Activated naive CD8-positive, alpha-beta T cell treated with anti-CD3 and anti-CD28 coated beads for 36 hours (primary cell): ENCODE results near the gene ANKFN1. TPM values are rescaled to one million over a fixed set of nuclear protein-coding genes. Genes with fewer than 3 reads are reported as not detected.
A peak's percentile ranks its signal among the peaks of the same experiment; 100 is the strongest.
"Not testable (repeated sequence)": the region's sequence is repeated elsewhere in the genome, so short reads cannot be mapped to it uniquely, and the experiment has no call there.

ENCODE experiments used
- DNase-seq: peaks from one replicate; pipeline ENCODE4 v3.0.0; 2021
- H3K27ac Mint-ChIP-seq: one replicate; pipeline ENCODE4 v1.8.0; 2022; ENCODE audit warnings: mild to moderate bottlenecking, moderate library complexity, mixed read lengths
- H3K27me3 Mint-ChIP-seq: one replicate; pipeline ENCODE4 v1.8.0; 2022; ENCODE audit warnings: mild to moderate bottlenecking, mixed read lengths
- H3K36me3 Mint-ChIP-seq: one replicate; pipeline ENCODE4 v1.8.0; 2021; ENCODE audit warnings: mild to moderate bottlenecking, mixed read lengths
- H3K4me1 Mint-ChIP-seq: one replicate; pipeline ENCODE4 v1.8.0; 2021; ENCODE audit warnings: mixed read lengths
- H3K4me3 Mint-ChIP-seq: one replicate; pipeline ENCODE4 v1.8.0; 2022; ENCODE audit warnings: mild to moderate bottlenecking, moderate library complexity, mixed read lengths
- H3K9me3 Mint-ChIP-seq: one replicate; pipeline ENCODE4 v1.8.0; 2022; ENCODE audit warnings: mixed read lengths
- total RNA-seq, 2 experiments: library from RNA; stranded (reverse); gene quantifications; one replicate each; pipeline ENCODE4 v1.2.3, GENCODE V29; 2021

ANKFN1 gene
- total RNA-seq, 2 experiments from 2014 or later = not detected

GRCh38 chr17:56269556-56270389 lies 116.5 kb downstream of the ANKFN1 start:
- Mint-ChIP-seq H3K27ac (no peak overlapping the region), H3K36me3 (no peaks in the 10 kb centered on the region), H3K9me3 (no peaks in the 10 kb centered on the region), H3K4me3 (no peak overlapping the region), H3K27me3 (no peaks in the 10 kb centered on the region), H3K4me1 (no peaks in the 10 kb centered on the region)
- DNase-seq = no peak

DNA sequence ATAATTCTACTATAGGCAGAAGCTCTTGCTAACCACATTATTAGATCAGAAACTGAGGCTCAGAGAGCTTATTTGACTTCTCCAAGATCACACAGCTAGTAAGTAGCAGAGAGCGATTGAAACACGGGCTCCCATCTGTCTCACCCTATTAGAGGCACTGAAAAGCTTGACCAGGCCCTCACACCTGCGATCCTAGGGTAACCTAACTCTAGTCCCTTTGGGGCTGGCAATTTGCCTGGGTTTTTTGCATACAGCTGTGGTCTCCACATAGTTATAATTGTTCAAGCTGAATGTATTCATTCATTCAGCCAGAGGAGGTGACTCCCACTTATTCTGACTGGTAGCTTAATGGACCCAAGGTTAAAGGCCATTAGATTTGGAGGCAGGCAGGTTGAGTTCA lies 121.2 kb downstream of the ANKFN1 start:
- no peaks in the 10 kb centered on the region for H3K27me3 Mint-ChIP-seq

GRCh38 chr17:56284482-56284881 lies 131.2 kb downstream of the ANKFN1 start:
- Mint-ChIP-seq H3K4me3 (no peak overlapping the region), H3K36me3 (no peaks in the 10 kb centered on the region)

More for the DNA sequence above, 121.2 kb downstream of the ANKFN1 start:
- Mint-ChIP-seq H3K36me3 (no peaks in the 10 kb centered on the region), H3K9me3 (no peaks in the 10 kb centered on the region), H3K27ac (no peak overlapping the region), H3K4me3 (no peak overlapping the region), H3K4me1 (no peaks in the 10 kb centered on the region)
- no peak for DNase-seq

DNA sequence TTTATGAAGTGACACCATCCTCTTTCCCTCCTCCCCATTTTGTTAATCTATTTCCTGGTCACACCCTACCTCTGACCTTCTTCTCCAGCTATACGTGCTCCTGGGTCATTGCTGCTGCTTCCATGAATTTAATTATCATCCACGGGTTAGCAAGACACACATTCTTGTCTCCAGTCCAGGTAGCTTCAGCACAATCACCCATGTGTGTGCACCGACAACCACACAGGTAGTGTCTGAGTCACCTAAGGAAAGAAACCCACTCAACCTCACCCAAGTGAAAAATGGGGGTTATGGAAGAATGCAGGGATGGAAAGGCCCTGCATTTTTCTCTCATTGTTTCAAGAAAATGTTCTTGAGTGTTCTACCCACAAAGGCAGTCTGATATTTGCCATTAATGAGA lies 135.5 kb downstream of the ANKFN1 start:
- H3K36me3 Mint-ChIP-seq, H3K27me3 Mint-ChIP-seq, H3K4me3 Mint-ChIP-seq, H3K27ac Mint-ChIP-seq, H3K9me3 Mint-ChIP-seq, DNase-seq: not testable (repeated sequence)
- H3K4me1 Mint-ChIP-seq = peaks cover 21% of the 10 kb centered on the region

More at GRCh38 chr17:56284482-56284881, 131.2 kb downstream of the ANKFN1 start:
- H3K9me3 Mint-ChIP-seq = no peaks in the 10 kb centered on the region
- no peak for DNase-seq
- H3K4me1 Mint-ChIP-seq = no peaks in the 10 kb centered on the region
- H3K27me3 Mint-ChIP-seq = no peaks in the 10 kb centered on the region
- H3K27ac Mint-ChIP-seq = no peak overlapping the region

- Mint-ChIP-seq H3K27me3 (no peaks in the 10 kb centered on the region), H3K4me3 (no peak overlapping the region), H3K27ac (no peak overlapping the region)
These were observed 136.0 kb downstream of the ANKFN1 start for GRCh38 chr17:56289321-56289720.

DNA sequence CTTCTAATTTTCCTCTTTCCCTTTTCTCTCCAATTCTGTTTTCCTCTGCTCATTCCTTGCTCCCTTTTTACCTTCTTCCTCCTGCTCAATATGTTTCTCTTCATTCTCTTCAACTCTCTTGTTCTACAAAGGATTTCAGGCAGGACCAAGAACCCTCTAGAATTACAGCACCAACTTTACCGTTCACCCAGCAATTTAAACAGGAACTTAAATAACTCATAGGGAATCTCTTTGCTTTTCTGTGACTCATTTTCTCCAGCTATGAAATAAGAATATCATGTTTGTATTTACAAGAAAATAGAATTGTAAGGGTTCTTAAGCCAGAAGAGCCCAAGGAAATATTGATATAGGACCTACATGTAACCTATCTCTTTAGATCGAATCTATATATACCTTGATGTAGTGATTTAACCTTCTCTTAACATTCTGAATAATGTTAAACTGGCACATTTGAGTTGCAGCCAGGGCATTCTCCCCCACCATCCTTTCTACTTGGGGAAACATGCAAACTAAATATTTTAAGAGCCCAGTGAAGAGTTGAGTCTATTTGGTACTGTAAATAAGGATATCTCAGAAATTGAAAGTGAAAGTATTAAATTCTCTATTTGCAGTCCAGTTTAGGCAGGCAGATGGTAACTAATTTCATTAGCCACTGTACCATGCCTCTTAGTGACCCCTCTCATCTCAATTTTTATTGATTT lies 137.0 kb downstream of the ANKFN1 start:
- Mint-ChIP-seq H3K9me3 (peaks cover 2% of the 10 kb centered on the region), H3K4me3 (peak overlapping the region; percentile 48), H3K36me3 (no peaks in the 10 kb centered on the region), H3K27me3 (no peaks in the 10 kb centered on the region), H3K27ac (no peak overlapping the region), H3K4me1 (peaks cover 21% of the 10 kb centered on the region)
- no peak for DNase-seq

More at GRCh38 chr17:56289321-56289720, 136.0 kb downstream of the ANKFN1 start:
- Mint-ChIP-seq H3K4me1 (peaks cover 21% of the 10 kb centered on the region), H3K9me3 (peaks cover 2% of the 10 kb centered on the region), H3K36me3 (no peaks in the 10 kb centered on the region)
- DNase-seq = no peak

DNA sequence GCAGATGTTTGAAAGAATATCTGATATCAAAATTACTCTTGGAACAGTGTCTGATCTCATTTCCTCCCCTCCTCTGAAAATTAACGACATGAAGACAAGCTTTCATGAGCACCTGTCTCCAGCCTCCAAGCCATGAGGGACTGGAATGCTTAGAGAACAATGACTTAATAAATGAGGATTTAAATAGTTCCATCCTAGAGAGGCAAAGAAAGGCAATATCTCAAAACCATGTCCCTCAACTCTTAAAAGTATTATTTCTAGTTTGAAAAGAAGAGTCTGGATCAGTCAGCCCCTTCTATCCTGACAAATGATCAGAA lies 137.5 kb downstream of the ANKFN1 start:
- Mint-ChIP-seq H3K4me3 (peak overlapping the region; percentile 48), H3K4me1 (peaks cover 24% of the 10 kb centered on the region), H3K36me3 (no peaks in the 10 kb centered on the region), H3K27me3 (no peaks in the 10 kb centered on the region), H3K27ac (no peak overlapping the region), H3K9me3 (peaks cover 2% of the 10 kb centered on the region)
- DNase-seq = no peak

DNA sequence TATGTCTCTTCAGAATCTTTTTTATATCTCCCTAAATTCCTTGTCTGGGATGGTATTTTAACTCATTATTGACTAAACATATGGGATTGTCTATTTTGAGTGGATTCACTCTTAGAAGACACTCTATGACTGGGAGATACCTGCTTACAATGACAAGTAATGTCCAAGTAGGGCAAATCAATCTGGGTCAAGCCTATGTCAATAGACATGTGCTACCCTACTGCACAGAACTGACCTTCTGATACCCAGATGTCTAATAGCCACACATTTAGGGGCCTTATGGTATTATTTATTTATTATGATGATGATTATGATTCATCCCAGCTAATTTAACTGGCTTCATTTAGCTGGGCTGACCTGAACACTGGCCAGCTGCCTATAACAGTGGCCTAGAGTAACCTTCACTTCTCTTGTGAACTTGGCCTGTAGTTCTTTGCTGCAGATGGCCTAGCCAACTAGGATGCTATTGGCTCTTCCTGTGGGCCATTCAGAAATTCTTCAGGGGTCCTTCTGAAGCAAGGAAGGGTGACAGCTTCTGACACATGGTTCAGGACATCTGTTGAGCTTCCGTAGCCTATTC lies 138.0 kb downstream of the ANKFN1 start:
- Mint-ChIP-seq H3K27ac (no peak overlapping the region), H3K27me3 (no peaks in the 10 kb centered on the region), H3K36me3 (no peaks in the 10 kb centered on the region), H3K9me3 (peaks cover 2% of the 10 kb centered on the region), H3K4me1 (peaks cover 24% of the 10 kb centered on the region), H3K4me3 (no peak overlapping the region)
- no peak for DNase-seq

GRCh38 chr17:56292010-56292409 lies 138.7 kb downstream of the ANKFN1 start:
- Mint-ChIP-seq H3K27me3 (no peaks in the 10 kb centered on the region), H3K36me3 (no peaks in the 10 kb centered on the region)

DNA sequence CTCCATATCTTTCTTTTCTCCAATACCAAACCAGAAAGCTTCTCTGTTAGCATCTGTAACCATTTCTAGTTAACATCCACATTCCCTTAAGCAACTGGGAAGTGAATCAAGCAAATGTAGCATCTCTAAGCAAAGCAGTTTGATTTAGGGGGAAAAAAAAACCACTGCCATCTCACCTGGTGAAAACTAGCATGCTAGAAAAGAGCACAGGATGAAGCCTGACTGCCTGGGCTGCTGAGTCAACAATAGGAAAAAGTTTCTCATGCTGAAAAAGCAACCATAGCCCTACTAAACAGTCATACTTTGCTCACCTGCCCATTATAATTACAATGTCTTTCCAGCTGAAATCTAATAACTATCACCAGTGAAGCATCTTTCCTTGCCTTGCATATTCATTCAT lies 139.3 kb downstream of the ANKFN1 start:
- H3K9me3 Mint-ChIP-seq = peaks cover 2% of the 10 kb centered on the region
- no peaks in the 10 kb centered on the region for H3K36me3 Mint-ChIP-seq
- no peak overlapping the region for H3K27ac Mint-ChIP-seq
- H3K4me3 Mint-ChIP-seq = no peak overlapping the region
- H3K4me1 Mint-ChIP-seq = peaks cover 33% of the 10 kb centered on the region
- no peaks in the 10 kb centered on the region for H3K27me3 Mint-ChIP-seq
- peak; percentile 6 for DNase-seq

More at GRCh38 chr17:56292010-56292409, 138.7 kb downstream of the ANKFN1 start:
- Mint-ChIP-seq H3K4me1 (peaks cover 27% of the 10 kb centered on the region), H3K9me3 (peaks cover 2% of the 10 kb centered on the region), H3K4me3 (no peak overlapping the region), H3K27ac (no peak overlapping the region)
- DNase-seq = no peak

GRCh38 chr17:56297184-56297583 lies 143.9 kb downstream of the ANKFN1 start:
- Mint-ChIP-seq H3K4me3 (peak overlapping the region; percentile 19), H3K27ac (no peak overlapping the region), H3K27me3 (peaks cover 7% of the 10 kb centered on the region), H3K9me3 (no peaks in the 10 kb centered on the region), H3K4me1 (peaks cover 21% of the 10 kb centered on the region), H3K36me3 (no peaks in the 10 kb centered on the region)
- DNase-seq = peak; percentile 44

GRCh38 chr17:56298846-56299245 lies 145.6 kb downstream of the ANKFN1 start:
- H3K27me3 Mint-ChIP-seq = peaks cover 7% of the 10 kb centered on the region
- no peak overlapping the region for H3K4me3 Mint-ChIP-seq
- peaks cover 14% of the 10 kb centered on the region for H3K4me1 Mint-ChIP-seq
- no peaks in the 10 kb centered on the region for H3K36me3 Mint-ChIP-seq
- no peaks in the 10 kb centered on the region for H3K9me3 Mint-ChIP-seq
- no peak overlapping the region for H3K27ac Mint-ChIP-seq
- DNase-seq = no peak

GRCh38 chr17:56300144-56300543 lies 146.9 kb downstream of the ANKFN1 start:
- Mint-ChIP-seq H3K27ac (no peak overlapping the region), H3K36me3 (no peaks in the 10 kb centered on the region), H3K4me3 (no peak overlapping the region), H3K4me1 (peaks cover 14% of the 10 kb centered on the region), H3K27me3 (peaks cover 7% of the 10 kb centered on the region), H3K9me3 (no peaks in the 10 kb centered on the region)
- no peak for DNase-seq

DNA sequence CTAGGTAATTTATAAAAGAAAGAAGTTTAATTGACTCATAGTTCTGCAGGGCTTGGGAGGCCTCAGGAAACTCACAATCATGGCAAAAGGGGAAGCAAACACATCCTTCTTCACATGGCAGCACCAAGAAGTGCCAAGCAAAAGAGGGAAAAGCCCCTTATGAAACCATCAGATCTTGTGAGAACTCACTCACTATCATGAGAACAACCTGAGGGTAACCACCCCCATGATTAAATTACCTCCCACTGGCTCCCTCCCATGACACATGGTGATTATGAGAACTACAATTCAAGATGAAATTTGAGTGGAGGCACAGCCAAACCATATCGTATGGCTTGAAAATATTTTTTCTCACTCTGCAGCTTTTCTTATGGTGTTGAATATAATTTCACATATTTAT lies 151.7 kb downstream of the ANKFN1 start:
- Mint-ChIP-seq H3K9me3 (no peaks in the 10 kb centered on the region), H3K36me3 (no peaks in the 10 kb centered on the region), H3K27me3 (peaks cover 13% of the 10 kb centered on the region), H3K4me1 (no peaks in the 10 kb centered on the region), H3K27ac (no peak overlapping the region), H3K4me3 (no peak overlapping the region)
- no peak for DNase-seq

- H3K27me3 Mint-ChIP-seq = peaks cover 13% of the 10 kb centered on the region
- no peaks in the 10 kb centered on the region for H3K4me1 Mint-ChIP-seq
- H3K36me3 Mint-ChIP-seq = no peaks in the 10 kb centered on the region
- no peak overlapping the region for H3K27ac Mint-ChIP-seq
- no peaks in the 10 kb centered on the region for H3K9me3 Mint-ChIP-seq
- no peak overlapping the region for H3K4me3 Mint-ChIP-seq
- DNase-seq = no peak
These were observed 156.6 kb downstream of the ANKFN1 start for GRCh38 chr17:56309897-56310296.
